Measurements from ENCODE around the gene ZNF70.

The ZNF70 gene

DNA sequence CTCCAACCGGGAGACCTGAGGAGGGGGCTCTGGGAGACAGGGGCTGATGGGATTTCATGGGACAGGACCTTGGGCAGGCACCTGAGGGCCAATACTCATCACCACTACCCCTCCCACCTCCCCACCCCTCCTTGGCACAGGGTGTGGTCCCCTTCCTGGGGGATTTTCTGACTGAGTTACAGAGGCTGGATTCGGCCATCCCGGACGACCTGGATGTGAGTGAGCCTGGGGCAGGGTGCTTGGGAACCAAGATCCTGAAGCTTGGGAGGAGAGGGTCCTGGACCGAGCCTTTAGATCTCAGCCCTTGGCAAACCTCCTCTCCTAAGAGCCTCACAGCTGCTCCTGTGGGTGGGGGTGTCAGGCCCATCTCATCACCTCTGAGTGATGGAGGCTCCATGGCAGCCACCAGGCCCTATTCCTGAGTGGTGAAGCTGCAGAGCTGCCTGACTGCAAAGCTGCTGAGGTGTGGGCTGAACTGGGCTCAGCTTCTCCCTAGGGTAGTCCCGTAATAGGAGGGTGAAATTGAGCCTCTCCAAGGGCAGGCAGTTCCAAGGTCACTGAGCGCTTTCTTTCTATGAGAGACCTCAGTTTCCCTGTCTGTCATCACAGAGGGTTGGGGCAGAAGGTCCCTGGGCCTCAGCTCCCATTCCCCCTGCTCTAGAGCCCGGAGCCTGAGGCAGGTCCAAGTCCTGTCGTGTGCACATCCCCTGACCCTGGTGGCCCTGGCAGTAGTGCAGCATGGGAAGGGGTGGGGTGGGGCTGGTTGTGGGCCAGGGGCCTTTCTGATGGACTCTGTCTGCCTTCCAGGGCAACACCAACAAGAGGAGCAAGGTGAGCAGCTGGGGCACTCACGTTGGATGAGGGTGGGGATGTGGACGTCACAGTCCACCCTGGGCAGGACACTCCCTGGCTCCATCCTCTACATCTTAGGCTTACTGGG is 53.6 kb downstream of the ZNF70 start:
- TF ChIP-seq, protein P1, sequence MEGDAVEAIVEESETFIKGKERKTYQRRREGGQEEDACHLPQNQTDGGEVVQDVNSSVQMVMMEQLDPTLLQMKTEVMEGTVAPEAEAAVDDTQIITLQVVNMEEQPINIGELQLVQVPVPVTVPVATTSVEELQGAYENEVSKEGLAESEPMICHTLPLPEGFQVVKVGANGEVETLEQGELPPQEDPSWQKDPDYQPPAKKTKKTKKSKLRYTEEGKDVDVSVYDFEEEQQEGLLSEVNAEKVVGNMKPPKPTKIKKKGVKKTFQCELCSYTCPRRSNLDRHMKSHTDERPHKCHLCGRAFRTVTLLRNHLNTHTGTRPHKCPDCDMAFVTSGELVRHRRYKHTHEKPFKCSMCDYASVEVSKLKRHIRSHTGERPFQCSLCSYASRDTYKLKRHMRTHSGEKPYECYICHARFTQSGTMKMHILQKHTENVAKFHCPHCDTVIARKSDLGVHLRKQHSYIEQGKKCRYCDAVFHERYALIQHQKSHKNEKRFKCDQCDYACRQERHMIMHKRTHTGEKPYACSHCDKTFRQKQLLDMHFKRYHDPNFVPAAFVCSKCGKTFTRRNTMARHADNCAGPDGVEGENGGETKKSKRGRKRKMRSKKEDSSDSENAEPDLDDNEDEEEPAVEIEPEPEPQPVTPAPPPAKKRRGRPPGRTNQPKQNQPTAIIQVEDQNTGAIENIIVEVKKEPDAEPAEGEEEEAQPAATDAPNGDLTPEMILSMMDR (IDR thresholded peaks at IDR 0.05) = no peak
- H3K4me3 ChIP-seq (ENCODE audit: low read depth in 1 of 2, low read length in 1 of 2) = peak overlapping the region; percentile 70 to 92
- H3K27ac ChIP-seq = peak overlapping the region; percentile 98
- H3K9me3 ChIP-seq = no peaks in the 10 kb centered on the region
- peaks cover 58% of the 10 kb centered on the region in 2 experiments for H3K4me1 ChIP-seq (ENCODE audit: control insufficient read depth in 1 of 2, insufficient read depth in 1 of 2, low read depth in 1 of 2, low read length in 1 of 2)
- H3K36me3 ChIP-seq = peaks cover 66% of the 10 kb centered on the region
- no peaks in the 10 kb centered on the region for H3K27me3 ChIP-seq

DNA sequence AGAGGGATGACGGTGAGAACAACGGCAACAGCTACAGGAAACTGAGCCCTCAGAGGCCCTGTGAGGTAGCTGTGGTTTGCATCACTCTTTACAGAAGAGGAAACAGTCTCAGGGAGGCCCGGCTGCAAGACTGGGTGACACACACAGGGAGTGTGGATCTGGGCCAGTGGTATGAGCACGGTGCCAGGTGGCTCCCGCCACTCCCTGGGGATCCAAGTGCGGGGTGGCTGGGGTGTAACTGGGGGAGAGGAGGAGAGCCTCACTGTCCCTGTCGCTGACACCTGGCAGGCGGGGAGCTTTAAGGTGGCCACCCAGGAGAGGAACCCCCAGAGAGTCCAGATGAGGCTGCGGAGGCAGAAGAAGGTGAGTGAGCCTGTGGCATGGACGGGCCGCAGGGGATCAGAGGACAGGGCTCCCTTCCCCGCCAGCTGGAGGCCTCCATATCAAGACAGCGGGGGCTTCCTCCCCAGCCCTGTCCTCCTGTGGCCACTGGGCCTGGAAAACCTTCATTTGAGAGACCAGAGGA is 54.5 kb downstream of the ZNF70 start:
- peaks cover 68% of the 10 kb centered on the region for H3K36me3 ChIP-seq

GRCh38 chr22:23695571-23696325 is 55.2 kb downstream of the ZNF70 start:
- Histone ChIP-seq H3K27ac (peak overlapping the region; percentile 98), H3K9me3 (no peaks in the 10 kb centered on the region), H3K4me1 (ENCODE audit: control insufficient read depth in 1 of 2, insufficient read depth in 1 of 2, low read depth in 1 of 2, low read length in 1 of 2) (peaks cover 58% of the 10 kb centered on the region in 2 experiments), H3K4me3 (ENCODE audit: low read depth in 1 of 2, low read length in 1 of 2) (peak overlapping the region; percentile 70 to 92), H3K36me3 (peaks cover 65% of the 10 kb centered on the region), H3K27me3 (no peaks in the 10 kb centered on the region)
- TF ChIP-seq, protein P1 (IDR thresholded peaks at IDR 0.05) = no peak

More for the DNA sequence above, 54.5 kb downstream of the ZNF70 start:
- Histone ChIP-seq H3K27me3 (no peaks in the 10 kb centered on the region), H3K9me3 (no peaks in the 10 kb centered on the region), H3K27ac (peak overlapping the region; percentile 98), H3K4me3 (ENCODE audit: low read depth in 1 of 2, low read length in 1 of 2) (peak overlapping the region; percentile 70 to 92), H3K4me1 (ENCODE audit: control insufficient read depth in 1 of 2, insufficient read depth in 1 of 2, low read depth in 1 of 2, low read length in 1 of 2) (peaks cover 58% of the 10 kb centered on the region in 2 experiments)
- TF ChIP-seq, protein P1 (IDR thresholded peaks at IDR 0.05) = peak; percentile 33

DNA sequence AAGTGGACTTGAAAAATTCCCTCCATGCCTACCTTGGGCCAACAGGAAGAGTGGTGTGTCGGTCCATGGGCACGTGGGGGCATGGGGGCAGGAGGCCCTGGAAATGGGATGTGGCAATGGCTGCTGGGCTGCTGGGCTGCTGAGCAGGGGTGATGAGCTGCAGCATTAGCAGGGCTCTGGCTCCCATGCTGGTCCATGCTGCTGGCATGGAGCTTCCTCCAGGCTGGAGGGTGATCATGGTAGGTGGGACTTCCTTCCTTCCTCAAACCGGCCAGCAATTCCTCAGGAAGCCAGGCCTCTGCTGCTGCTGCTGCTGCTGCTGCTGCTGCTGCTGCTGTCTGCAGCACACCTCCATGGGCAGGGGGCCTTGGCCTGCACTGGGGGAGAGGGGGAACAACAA is 55.8 kb downstream of the ZNF70 start:
- H3K9me3 ChIP-seq = no peaks in the 10 kb centered on the region
- H3K27ac ChIP-seq = peak overlapping the region; percentile 98
- peak overlapping the region; percentile 70 to 92 for H3K4me3 ChIP-seq (ENCODE audit: low read depth in 1 of 2, low read length in 1 of 2)
- TF ChIP-seq, protein P1 (IDR thresholded peaks at IDR 0.05) = no peak
- H3K27me3 ChIP-seq = no peaks in the 10 kb centered on the region
- peaks cover 65% of the 10 kb centered on the region for H3K36me3 ChIP-seq
- peaks cover 58% of the 10 kb centered on the region in 2 experiments for H3K4me1 ChIP-seq (ENCODE audit: control insufficient read depth in 1 of 2, insufficient read depth in 1 of 2, low read depth in 1 of 2, low read length in 1 of 2)

DNA sequence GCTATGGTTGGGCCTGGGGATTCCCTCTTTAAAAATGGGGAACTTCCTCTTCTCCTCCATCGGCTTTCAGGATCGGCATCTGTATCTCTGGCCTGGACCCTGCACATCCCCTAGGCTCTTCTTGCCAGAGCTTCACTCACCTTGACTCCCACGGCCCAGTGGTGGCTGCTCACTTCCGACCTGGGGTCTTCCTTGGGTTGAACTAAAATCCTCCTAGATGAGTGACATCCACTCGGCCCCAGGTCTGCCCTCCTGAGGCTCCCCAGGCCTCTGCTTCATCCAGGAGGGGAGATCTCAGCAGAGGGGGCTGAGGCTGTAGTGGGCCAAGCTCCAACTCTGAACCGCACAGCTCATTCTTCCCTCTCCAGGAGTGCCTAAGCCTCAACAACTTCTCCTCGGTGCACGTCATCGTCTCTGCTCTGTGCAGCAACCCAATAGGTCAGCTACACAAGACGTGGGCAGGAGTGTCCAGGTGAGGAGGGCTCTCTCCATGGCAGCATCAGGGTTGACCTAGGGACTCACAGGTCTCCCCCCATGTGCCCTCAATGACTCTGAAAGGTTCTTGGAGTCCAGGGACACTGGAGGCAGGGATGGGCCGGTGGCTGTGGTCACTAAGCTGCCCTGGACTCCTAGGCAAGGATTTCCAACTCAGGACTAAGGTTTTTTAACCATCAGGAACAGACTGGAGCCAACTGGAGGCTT is 56.8 kb downstream of the ZNF70 start:
- Histone ChIP-seq H3K4me3 (ENCODE audit: low read depth in 1 of 2, low read length in 1 of 2) (no peak overlapping the region), H3K27ac (peak overlapping the region; percentile 98), H3K4me1 (ENCODE audit: control insufficient read depth in 1 of 2, insufficient read depth in 1 of 2, low read depth in 1 of 2, low read length in 1 of 2) (peaks cover 52% of the 10 kb centered on the region in 2 experiments), H3K27me3 (no peaks in the 10 kb centered on the region), H3K9me3 (no peaks in the 10 kb centered on the region), H3K36me3 (peaks cover 66% of the 10 kb centered on the region)
- TF ChIP-seq, protein P1 (IDR thresholded peaks at IDR 0.05) = no peak

All from neutrophil (primary cell).